H1 (cell line): ENCODE results near the gene HACD2. TPM values are rescaled to one million over a fixed set of nuclear protein-coding genes. Genes with fewer than 3 reads are reported as not detected.

ENCODE experiments used
- CTCF ChIA-PET: fragments of 300-600 bp; sonication (Branson Sonifier 250); formaldehyde crosslinking; loops from one replicate; lab custom pipeline; 2021; ENCODE audit not compliant: partially characterized antibody; lab: Charles Lee
- POLR2A ChIA-PET: fragments of 300-600 bp; sonication (Branson Sonifier 250); formaldehyde crosslinking; loops from one replicate; lab custom pipeline; 2021; ENCODE audit warnings: inconsistent platforms; ENCODE audit not compliant: partially characterized antibody; lab: Charles Lee
- DNase-seq, 2 experiments: peaks; one replicate each; pipeline versions ENCODE4 v3.0.0 to v3.0.0-alpha.2; 2010 to 2022; ENCODE audit warnings: low spot score in 2 of 2, low read depth in 1 of 2, mixed read lengths in 1 of 2
- FAIRE-seq: peaks from 2 replicates; lab custom pipeline; 2011; peaks lifted over from hg19 to GRCh38; lab: Jason Lieb, UNC
- H2AFZ ChIP-seq: 2 replicates; pipeline ENCODE4 v1.8.1; 2012; ENCODE audit warnings: low read length, inconsistent platforms
- H2AK5ac ChIP-seq: 2 replicates; pipeline ENCODE4 v1.6.1; 2013; ENCODE audit warnings: low read depth, low read length
- H2BK120ac ChIP-seq: replicated peaks from 2 replicates; pipeline ENCODE3; 2013; ENCODE audit warnings: low read depth, low read length, inconsistent platforms
- H2BK12ac ChIP-seq: 2 replicates; pipeline ENCODE4 v1.6.1; 2013; ENCODE audit warnings: low read depth, low read length
- H2BK15ac ChIP-seq: 2 replicates; pipeline ENCODE4 v1.6.1; 2013; ENCODE audit warnings: low read length
- H2BK20ac ChIP-seq: 2 replicates; pipeline ENCODE4 v1.6.1; 2013; ENCODE audit warnings: low read length
- H2BK5ac ChIP-seq: 2 replicates; pipeline ENCODE4 v1.6.1; 2013; ENCODE audit warnings: low read depth, low read length
- H3K14ac ChIP-seq: 2 replicates; pipeline ENCODE4 v1.6.1; 2013; ENCODE audit warnings: inconsistent platforms; ENCODE audit not compliant: insufficient read length
- H3K18ac ChIP-seq: 2 replicates; pipeline ENCODE4 v1.6.1; 2013; ENCODE audit warnings: low read length; ENCODE audit errors: extremely low read depth
- H3K23ac ChIP-seq: 2 replicates; pipeline ENCODE4 v1.6.1; 2013; ENCODE audit warnings: inconsistent platforms; ENCODE audit not compliant: insufficient read length
- H3K23me2 ChIP-seq: 2 replicates; pipeline ENCODE4 v1.6.1; 2013; ENCODE audit warnings: low read depth, low read length
- H3K27ac ChIP-seq: 2 replicates; pipeline ENCODE4 v1.6.1; 2011; ENCODE audit warnings: low read depth, low read length, inconsistent platforms
- H3K27me3 ChIP-seq, 4 experiments: replicated peaks in 1 of 4; 1 replicate in 1 of 4; 2 replicates in 3 of 4; pipeline versions ENCODE4 v1.6.1 to v1.8.1; 2011 to 2013; ENCODE audit warnings: low read length in 3 of 4, mild to moderate bottlenecking in 3 of 4, inconsistent platforms in 2 of 4, mixed read lengths in 2 of 4, moderate library complexity in 1 of 4; ENCODE audit not compliant: control insufficient read depth in 3 of 4, insufficient read depth in 3 of 4; ENCODE audit errors: extremely low read depth in 1 of 4
- H3K36me3 ChIP-seq, 4 experiments: 2 replicates each; pipeline versions ENCODE4 v1.6.1 to v1.8.1; 2011 to 2013; ENCODE audit warnings: mild to moderate bottlenecking in 4 of 4, low read length in 3 of 4, moderate library complexity in 2 of 4, control low read depth in 1 of 4, inconsistent platforms in 1 of 4; ENCODE audit not compliant: insufficient read depth in 4 of 4, control insufficient read depth in 2 of 4
- H3K4ac ChIP-seq: replicated peaks from 2 replicates; pipeline ENCODE3; 2013; ENCODE audit warnings: low read length, low read depth, mixed read lengths, inconsistent platforms; ENCODE audit not compliant: insufficient read length
- H3K4me1 ChIP-seq, 4 experiments: replicated peaks in 1 of 4; 1 replicate in 1 of 4; 2 replicates in 3 of 4; pipeline versions ENCODE4 v1.6.1 to v1.8.1; 2011 to 2013; ENCODE audit warnings: low read length in 3 of 4, inconsistent platforms in 2 of 4, mixed read lengths in 1 of 4; ENCODE audit not compliant: insufficient read depth in 4 of 4, control insufficient read depth in 3 of 4
- H3K4me2 ChIP-seq, 2 experiments: 2 replicates each; pipeline versions ENCODE4 v1.6.1 to v1.8.1; 2011 to 2013; ENCODE audit warnings: low read depth in 2 of 2, low read length in 2 of 2, control low read depth in 1 of 2, inconsistent platforms in 1 of 2, mild to moderate bottlenecking in 1 of 2; ENCODE audit not compliant: insufficient read depth in 1 of 2
- H3K4me3 ChIP-seq, 4 experiments: fragments of 200-600, 300-600 bp in 1 of 4; sonication (generic), shearing (Covaris generic), sonication (Bioruptor Twin) in 1 of 4; 2 replicates each; pipeline versions ENCODE4 v1.5.1 to v1.8.1; 2011 to 2016; ENCODE audit warnings: low read length in 4 of 4, low read depth in 3 of 4, control low read depth in 2 of 4, inconsistent platforms in 2 of 4, mild to moderate bottlenecking in 2 of 4, mixed read lengths in 1 of 4, moderate library complexity in 1 of 4; ENCODE audit not compliant: insufficient read depth in 2 of 4; ENCODE audit errors: extremely low read depth in 1 of 4
- H3K56ac ChIP-seq: replicated peaks from 2 replicates; pipeline ENCODE3; 2013; ENCODE audit warnings: low read depth, mild to moderate bottlenecking, mixed read lengths, low read length, inconsistent platforms; ENCODE audit not compliant: insufficient read length
- H3K79me1 ChIP-seq: 2 replicates; pipeline ENCODE4 v1.6.1; 2013; ENCODE audit warnings: low read depth, low read length, control low read depth
- H3K79me2 ChIP-seq, 2 experiments: 2 replicates each; pipeline versions ENCODE4 v1.6.1 to v1.8.1; 2012 to 2013; ENCODE audit warnings: low read length in 2 of 2, mild to moderate bottlenecking in 2 of 2, inconsistent platforms in 1 of 2; ENCODE audit not compliant: insufficient read depth in 2 of 2, control insufficient read depth in 1 of 2
- H3K9ac ChIP-seq, 4 experiments: replicated peaks in 1 of 4; 1 replicate in 1 of 4; 2 replicates in 3 of 4; pipeline versions ENCODE4 v1.6.1 to v1.8.1; 2011 to 2013; ENCODE audit warnings: low read depth in 3 of 4, low read length in 3 of 4, control low read depth in 2 of 4, mild to moderate bottlenecking in 2 of 4, moderate library complexity in 2 of 4, inconsistent platforms in 1 of 4; ENCODE audit errors: extremely low read depth in 1 of 4
- H3K9me3 ChIP-seq, 2 experiments: 2 replicates each; pipeline versions ENCODE4 v1.6.1 to v1.8.1; 2012 to 2013; ENCODE audit warnings: mild to moderate bottlenecking in 2 of 2, moderate library complexity in 2 of 2, control low read depth in 1 of 2, inconsistent platforms in 1 of 2, low read depth in 1 of 2, low read length in 1 of 2, mixed read lengths in 1 of 2; ENCODE audit not compliant: insufficient read depth in 2 of 2
- H4K20me1 ChIP-seq, 2 experiments: replicated peaks in 1 of 2; 2 replicates each; pipeline versions ENCODE3 to v1.8.1; 2011 to 2013; ENCODE audit warnings: inconsistent platforms in 2 of 2, low read length in 2 of 2, mild to moderate bottlenecking in 1 of 2; ENCODE audit not compliant: insufficient read depth in 2 of 2, control insufficient read depth in 1 of 2
- H4K5ac ChIP-seq: 2 replicates; pipeline ENCODE4 v1.6.1; 2013; ENCODE audit warnings: low read length, low read depth, mixed read lengths, inconsistent platforms; ENCODE audit not compliant: insufficient read length
- H4K8ac ChIP-seq: 2 replicates; pipeline ENCODE4 v1.8.0; 2013; ENCODE audit warnings: mild to moderate bottlenecking, moderate library complexity, low read length, inconsistent platforms; ENCODE audit not compliant: insufficient read depth; ENCODE audit errors: extremely low read depth
- H4K91ac ChIP-seq: replicated peaks from 2 replicates; pipeline ENCODE3; 2013; ENCODE audit warnings: low read length, mixed read lengths, inconsistent platforms; ENCODE audit not compliant: insufficient read length
- KDM5A ChIP-seq: fragments of 200-600 bp; IDR thresholded peaks from 2 replicates; pipeline ENCODE4 v1.7.1; 2012; ENCODE audit warnings: mild to moderate bottlenecking, low read length, inconsistent platforms, mixed read lengths
- WGBS, 2 experiments: shearing (Covaris generic) in 1 of 2; methylation state at CpG; one replicate each; pipeline versions ENCODE4 v1.1.6 to v1.1.7; 2013 to 2015; ENCODE audit warnings: low lambda C conversion rate in 2 of 2, mixed read lengths in 2 of 2, inconsistent platforms in 1 of 2, low coverage in 1 of 2, missing lambda C conversion rate in 1 of 2; ENCODE audit not compliant: insufficient replicate concordance in 2 of 2, insufficient coverage in 1 of 2, insufficient read length in 1 of 2; ENCODE audit errors: extremely low coverage in 1 of 2, missing lambda C conversion rate in 1 of 2; 5-methylcytosine and 5-hydroxymethylcytosine counted together
- polyA plus RNA-seq, 7 experiments: library from polyadenylated mRNA; depleted of rRNA in 3 of 7; stranded (reverse) in 5 of 7; unstranded in 2 of 7; fragments of >200 nt in 5 of 7; fragments of 200-250 nt in 2 of 7; gene quantifications; 1 replicate in 5 of 7; 2 replicates in 1 of 7; 4 replicates in 1 of 7; pipeline versions ENCODE4 v1.2.1 to v1.2.3, GENCODE V29; 2011 to 2013; ENCODE audit warnings: missing spikeins in 2 of 7, mixed read lengths in 2 of 7
- total RNA-seq: library from RNA; stranded (reverse); fragmentation: NEBNext Ultra II Directional; extraction: Animal tissue kit (Norgen Biotek cat#: 25700); gene quantifications from 2 replicates; pipeline ENCODE4 v1.2.1, GENCODE V29; 2021

Gene HACD2
- total and polyA plus RNA-seq, 2 of the 8 experiments (the other 6 are each of a cell fraction or from before 2014, with no cell fraction given): 24.9 to 31.2 TPM

GRCh38 chr3:123621186-123621849 lies 36.5 kb upstream of the HACD2 start:
- no peak overlapping the region for H3K4ac ChIP-seq
- no peak for FAIRE-seq
- no peak overlapping the region for H2AFZ ChIP-seq
- no peak overlapping the region for H2BK5ac ChIP-seq
- no peak for DNase-seq
- H3K9me3 ChIP-seq: no peaks in the 10 kb centered on the region
- POLR2A ChIA-PET: interaction anchor here (1.1 kb wide), 1 partner anchor 17 kb away, joined by 3 read pairs; no protein-coding TSS in a partner anchor
- no peak overlapping the region for H3K27ac ChIP-seq
- no peak overlapping the region for H3K4me2 ChIP-seq
- H3K79me2 ChIP-seq: no peaks in the 10 kb centered on the region
- no peaks in the 10 kb centered on the region for H4K20me1 ChIP-seq
- CTCF ChIA-PET: interaction anchor here (0.7 to 9.1 kb wide), 4 partner anchors 19 to 123 kb away, joined by 3 to 46 read pairs (median 6); no protein-coding TSS in a partner anchor
- WGBS, 2 experiments: 82% methylated on average over 7 of the region's 7 CpGs; no CpG with 5 or more reads in 1 of the 2 experiments
- no peak overlapping the region for H3K18ac ChIP-seq
- H3K9ac ChIP-seq: no peak overlapping the region; a peak in 1 of 7 replicates
- H3K4me1 ChIP-seq: 0 out of 7 replicates have a peak, but pooled peaks cover 0 to 4% (median 1%) of the 10 kb centered on the region in 4 experiments
- no peak overlapping the region for H4K5ac ChIP-seq
- H3K4me3 ChIP-seq: no peak overlapping the region
- H3K27me3 ChIP-seq: no peaks in the 10 kb centered on the region
- TF ChIP-seq KDM5A: no peak
- no peaks in the 10 kb centered on the region for H3K23me2 ChIP-seq
- H2BK12ac ChIP-seq: no peak overlapping the region
- no peak overlapping the region for H2BK15ac ChIP-seq
- peaks cover 0 to 5% (median 0%) of the 10 kb centered on the region in 4 experiments; a peak in 2 of 8 replicates for H3K36me3 ChIP-seq
- no peak overlapping the region for H3K14ac ChIP-seq
- H4K8ac ChIP-seq: no peak overlapping the region
- H2AK5ac ChIP-seq: no peak overlapping the region
- no peak overlapping the region for H3K56ac ChIP-seq
- no peak overlapping the region for H2BK120ac ChIP-seq
- no peaks in the 10 kb centered on the region for H3K79me1 ChIP-seq
- H3K23ac ChIP-seq: no peak overlapping the region
- H4K91ac ChIP-seq: no peak overlapping the region
- H2BK20ac ChIP-seq: no peak overlapping the region
